GM12878 (cell line): ENCODE data around the gene PARPBP. TPM values are rescaled to one million over a fixed set of nuclear protein-coding genes. Genes with fewer than 3 reads are reported as not detected.
A peak's percentile ranks its signal among the peaks of the same experiment; 100 is the strongest.

Source experiments
- ATAC-seq: fragments of 200-7000 bp; cut with Tn5 transposase; 3 replicates; pipeline ENCODE4 v1.9.1; 2020; ENCODE audit warnings: mild to moderate bottlenecking, moderate library complexity
- BruUV-seq: library from RNA; stranded (reverse); fragments of 400-500 nt; replicated peaks from 2 replicates; lab custom pipeline; 2021; lab: Mats Ljungman, UMichigan
- CTCF ChIA-PET: fragments of 300-600 bp; sonication (Branson Sonifier 250); formaldehyde crosslinking; extraction: SDS; loops from one replicate; lab custom pipeline; 2021; ENCODE audit warnings: inconsistent platforms; lab: Yijun Ruan, JAX
- POLR2A ChIA-PET: fragments of 350-600 bp; formaldehyde crosslinking; extraction: SDS; loops from one replicate; lab custom pipeline; 2021; ENCODE audit warnings: inconsistent platforms; lab: Charles Lee
- RAD21 ChIA-PET: fragments of 300-600 bp; sonication (Branson Sonifier 250); formaldehyde crosslinking; loops from one replicate; lab custom pipeline; 2023; ENCODE audit warnings: antibody characterized with exemption; ENCODE audit not compliant: unreplicated experiment; lab: Charles Lee
- SMC1A ChIA-PET: fragments of 300-600 bp; sonication (Branson Sonifier 250); formaldehyde crosslinking; loops from one replicate; lab custom pipeline; 2023; ENCODE audit not compliant: unreplicated experiment, uncharacterized antibody; lab: Charles Lee
- DNase-seq: peaks from one replicate; pipeline ENCODE4 v3.0.0-alpha.2; 2011; ENCODE audit warnings: low read depth, low spot score
- FAIRE-seq: peaks from 3 replicates; lab custom pipeline; 2011; peaks lifted over from hg19 to GRCh38; lab: Jason Lieb, UNC
- H2AFZ ChIP-seq: 2 replicates; pipeline ENCODE4 v1.6.0; 2011; ENCODE audit warnings: low read depth, low read length, control low read depth; ENCODE audit not compliant: control insufficient read depth
- H3K27ac ChIP-seq: 2 replicates; pipeline ENCODE4 v1.5.1; 2011; ENCODE audit warnings: control low read depth; ENCODE audit not compliant: control insufficient read depth, insufficient read depth
- H3K27me3 ChIP-seq, 2 experiments: replicated peaks in 1 of 2; 2 replicates each; pipeline versions ENCODE4 v1.6.0 to v1.6.1; 2011; ENCODE audit warnings: low read length in 1 of 2; ENCODE audit not compliant: control insufficient read depth in 2 of 2, insufficient read depth in 2 of 2
- H3K36me3 ChIP-seq, 2 experiments: 2 replicates each; pipeline ENCODE4 v1.5.1; 2011; ENCODE audit warnings: low read length in 1 of 2; ENCODE audit not compliant: control insufficient read depth in 2 of 2, insufficient read depth in 2 of 2
- H3K4me1 ChIP-seq: 2 replicates; pipeline ENCODE4 v1.6.1; 2011; ENCODE audit warnings: mild to moderate bottlenecking, low read length, moderate library complexity, mixed read lengths; ENCODE audit not compliant: control insufficient read depth, insufficient read depth
- H3K4me2 ChIP-seq: 2 replicates; pipeline ENCODE4 v1.6.0; 2011; ENCODE audit warnings: control low read depth; ENCODE audit not compliant: control insufficient read depth, insufficient read depth
- H3K4me3 ChIP-seq: fragments of 200-600 bp; sonication (generic); 2 replicates; pipeline ENCODE4 v1.5.1; 2016
- H3K79me2 ChIP-seq: 2 replicates; pipeline ENCODE4 v1.6.0; 2011; ENCODE audit warnings: low read length; ENCODE audit not compliant: control insufficient read depth, insufficient read depth
- H3K9ac ChIP-seq: 2 replicates; pipeline ENCODE4 v1.8.0; 2011; ENCODE audit warnings: low read length, control low read depth, mixed read lengths; ENCODE audit not compliant: control insufficient read depth, insufficient read depth
- H3K9me3 ChIP-seq: replicated peaks from 3 replicates; pipeline ENCODE4 v1.5.1; 2011; ENCODE audit warnings: mild to moderate bottlenecking, low read length; ENCODE audit not compliant: control insufficient read depth, insufficient read depth
- H4K20me1 ChIP-seq: 2 replicates; pipeline ENCODE4 v1.6.0; 2011; ENCODE audit not compliant: control insufficient read depth, insufficient read depth
- CBFB ChIP-seq: IDR thresholded peaks from 2 replicates; pipeline ENCODE4 v1.6.1; 2016; ENCODE audit warnings: antibody characterized with exemption, low read depth
- CBX5 ChIP-seq: sonication (generic); IDR thresholded peaks from 2 replicates; pipeline ENCODE4 v1.6.1; 2016; ENCODE audit warnings: low read depth, moderate library complexity, mild to moderate bottlenecking, inconsistent platforms
- CREB1 ChIP-seq: IDR thresholded peaks from 2 replicates; pipeline ENCODE4 v1.6.1; 2012; ENCODE audit warnings: low read depth, mild to moderate bottlenecking, inconsistent platforms
- CTCF ChIP-seq, 3 experiments: IDR thresholded peaks in 2 of 3; conservative IDR thresholded peaks in 1 of 3; 2 replicates each; pipeline ENCODE4 v1.5.1; 2011; ENCODE audit warnings: low read depth in 3 of 3, low read length in 3 of 3, mild to moderate bottlenecking in 3 of 3, control low read depth in 2 of 3, moderate library complexity in 2 of 3, inconsistent platforms in 1 of 3, mixed read lengths in 1 of 3; ENCODE audit not compliant: control insufficient read depth in 2 of 3, insufficient read depth in 1 of 3; ENCODE audit errors: extremely low read depth in 1 of 3
- ETV6 ChIP-seq, 2 experiments: fragments of 450-650 bp in 1 of 2; IDR thresholded peaks in 1 of 2; conservative IDR thresholded peaks in 1 of 2; 2 replicates each; pipeline ENCODE4 v1.6.1; 2014; ENCODE audit warnings: antibody characterized with exemption in 1 of 2, borderline replicate concordance in 1 of 2, low read depth in 1 of 2, mild to moderate bottlenecking in 1 of 2, moderate library complexity in 1 of 2
- FOS ChIP-seq: IDR thresholded peaks from 3 replicates; pipeline ENCODE4 v1.6.1; 2011; ENCODE audit warnings: borderline replicate concordance; ENCODE audit not compliant: insufficient read length; ENCODE audit errors: extremely low read depth
- RAD21 ChIP-seq: IDR thresholded peaks from 2 replicates; pipeline ENCODE4 v1.6.1; 2011; ENCODE audit warnings: mild to moderate bottlenecking, low read depth, low read length, moderate library complexity; ENCODE audit not compliant: insufficient read depth
- SMC3 ChIP-seq: IDR thresholded peaks from 2 replicates; pipeline ENCODE4 v1.6.1; 2011; ENCODE audit warnings: low read length, improper control_type of control experiment, borderline replicate concordance
- ZBED1 ChIP-seq: IDR thresholded peaks from 2 replicates; pipeline ENCODE4 v1.6.1; 2016; ENCODE audit warnings: borderline replicate concordance
- WGBS: methylation state at CpG from one replicate; pipeline ENCODE4 v1.1.6; 2016; ENCODE audit warnings: low lambda C conversion rate; ENCODE audit not compliant: insufficient replicate concordance, insufficient coverage; ENCODE audit errors: missing lambda C conversion rate; 5-methylcytosine and 5-hydroxymethylcytosine counted together
- in situ Hi-C: fragments of 300-500 bp; cut with MboI; formaldehyde crosslinking; loops from 9 replicates; pipeline ENCODE4 v1.14.3; 2018; ENCODE audit warnings: mixed read lengths
- intact Hi-C: fragments of 100-400 bp; cut with micrococcal nuclease; formaldehyde crosslinking; loops from one replicate; pipeline ENCODE4 v1.14.2; 2022; ENCODE audit not compliant: unreplicated experiment
- polyA plus RNA-seq, 11 experiments: library from polyadenylated mRNA; depleted of rRNA in 4 of 11; unstranded in 6 of 11; stranded (reverse) in 5 of 11; fragments of >200 nt; fragmentation: Nextera tagmentation in 4 of 11; fragmentation: Illumina TruSeq in 1 of 11; extraction: Ambion mirVana in 4 of 11; extraction: Trizol in 1 of 11; gene quantifications; 1 replicate in 1 of 11; 2 replicates in 10 of 11; pipeline versions ENCODE4 v1.2.1 to v1.2.3, GENCODE V29; 2011 to 2016; ENCODE audit warnings: inconsistent platforms in 2 of 11, missing spikeins in 2 of 11, low read depth in 1 of 11
- total RNA-seq, 4 experiments: library from RNA; depleted of rRNA in 3 of 4; stranded (reverse); fragments of >200 nt in 3 of 4; fragmentation: Illumina TruSeq in 1 of 4; extraction: Trizol in 1 of 4; gene quantifications; 2 replicates each; pipeline versions ENCODE4 v1.2.1 to v1.2.3, GENCODE V29; 2013 to 2021

The PARPBP gene
- total and polyA plus RNA-seq, 10 of the 15 experiments (the other 5 are each of a cell fraction or from before 2014, with no cell fraction given) = 20.3 to 57.7 (median 32.4) TPM

- Histone ChIP-seq H3K36me3 (no peaks in the 10 kb centered on the region; a peak in 3 of 4 replicates), H4K20me1 (no peaks in the 10 kb centered on the region), H3K9me3 (no peaks in the 10 kb centered on the region), H3K4me1 (peaks cover 10% of the 10 kb centered on the region), H3K4me2 (no peak overlapping the region), H3K27ac (no peak overlapping the region), H3K79me2 (no peaks in the 10 kb centered on the region), H3K27me3 (no peaks in the 10 kb centered on the region), H3K9ac (no peak overlapping the region), H3K4me3 (no peak overlapping the region), H2AFZ (no peak overlapping the region)
- FAIRE-seq (peak; percentile 54), DNase-seq (no peak), ATAC-seq (no peak)
- no peak for TF ChIP-seq ETV6 (conservative IDR thresholded peaks at IDR 0.05 in 1 of 2, IDR thresholded peaks at IDR 0.05 in 1 of 2; ENCODE audit: borderline replicate concordance in 1 of 2, low read depth in 1 of 2)
- TF ChIP-seq CBFB = no peak
- TF ChIP-seq CREB1 = no peak
- no peak for TF ChIP-seq CBX5
- no peak for TF ChIP-seq FOS
- intact Hi-C loops (loop anchor here (10.0 kb wide), 1 partner anchor 721 kb away; no protein-coding TSS in a partner anchor), in situ Hi-C loops (loop anchor here (10.0 kb wide), 1 partner anchor 651 kb away; no protein-coding TSS in a partner anchor)
- BruUV-seq = no TSS peak
- ChIA-PET RAD21 (interaction anchor here (0.9 to 1.1 kb wide), 2 partner anchors 13 to 152 kb away, joined by 3 read pairs; no protein-coding TSS in a partner anchor), POLR2A (no interaction called here), CTCF (interaction anchor here (0.7 to 5.3 kb wide), 7 partner anchors 76 to 718 kb away, joined by 3 to 54 read pairs (median 5); no protein-coding TSS in a partner anchor), SMC1A (interaction anchor here (0.6 to 5.1 kb wide), 12 partner anchors 8 to 647 kb away, joined by 3 to 32 read pairs (median 4); no protein-coding TSS in a partner anchor)
Measured at GRCh38 chr12:102093319-102093718, 26.7 kb upstream of the PARPBP start.

GRCh38 chr12:102095677-102096263 lies 24.2 kb upstream of the PARPBP start:
- H3K27ac ChIP-seq = no peak overlapping the region
- BruUV-seq = no TSS peak
- no peaks in the 10 kb centered on the region for H3K9me3 ChIP-seq
- no peak overlapping the region for H3K9ac ChIP-seq
- ChIA-PET SMC1A (interaction anchor here (0.6 to 5.1 kb wide), 22 partner anchors 11 to 715 kb away, joined by 3 to 32 read pairs (median 5); no protein-coding TSS in a partner anchor), RAD21 (interaction anchor here (0.8 to 3.6 kb wide), 15 partner anchors 13 to 783 kb away, joined by 3 to 26 read pairs (median 4); partner anchors contain the start of gene IGF1), CTCF (interaction anchor here (0.6 to 6.2 kb wide), 25 partner anchors 21 to 788 kb away, joined by 3 to 54 read pairs (median 5); no protein-coding TSS in a partner anchor), POLR2A (no interaction called here)
- no peaks in the 10 kb centered on the region for H3K79me2 ChIP-seq
- no peak overlapping the region for H3K4me2 ChIP-seq
- FAIRE-seq = peak; percentile 18
- intact Hi-C loops (loop anchor here (1.0 to 10.0 kb wide), 5 partner anchors 387 to 719 kb away; partner anchors contain the start of gene IGF1), in situ Hi-C loops (loop anchor here (10.0 kb wide), 1 partner anchor 649 kb away; no protein-coding TSS in a partner anchor)
- TF ChIP-seq CTCF (IDR thresholded peaks at IDR 0.05 in 2 of 3, conservative IDR thresholded peaks at IDR 0.05 in 1 of 3; ENCODE audit: control insufficient read depth in 2 of 3, extremely low read depth in 1 of 3, insufficient read depth in 1 of 3, low read depth in 3 of 3, low read length in 3 of 3) (peak; percentile 48 to 67 (median 51); a peak in 4 of 6 replicates), RAD21 (peak; percentile 69), ZBED1 (no peak), SMC3 (peak; percentile 76; the same call in 1 of the 2 replicates)
- H2AFZ ChIP-seq = no peak overlapping the region
- H3K4me3 ChIP-seq = no peak overlapping the region
- peak; percentile 92 for ATAC-seq
- WGBS = 95% methylated on average over 2 of the region's 2 CpGs
- no peaks in the 10 kb centered on the region for H4K20me1 ChIP-seq
- peaks cover 10% of the 10 kb centered on the region for H3K4me1 ChIP-seq
- no peaks in the 10 kb centered on the region; a peak in 3 of 4 replicates for H3K36me3 ChIP-seq
- DNase-seq = peak; percentile 4
- no peaks in the 10 kb centered on the region for H3K27me3 ChIP-seq
